ENCODE data around the gene ACLY.

Gene ACLY

GRCh38 chr17:41906465-41907184 is 12.1 kb downstream of the ACLY start:
- Histone ChIP-seq H3F3A (ENCODE audit: insufficient read depth, low read length) (no peaks in the 10 kb centered on the region), H3K27me3 (ENCODE audit: insufficient read depth, low read length) (no peaks in the 10 kb centered on the region), H2AFZ (ENCODE audit: low read length) (no peak overlapping the region), H3K79me2 (ENCODE audit: insufficient read depth, low read length) (no peaks in the 10 kb centered on the region), H3K9ac (ENCODE audit: low read length) (no peak overlapping the region), H3K27ac (ENCODE audit: low read depth, low read length, poor library complexity, severe bottlenecking) (no peak overlapping the region), H3K9me3 (ENCODE audit: low read length) (no peaks in the 10 kb centered on the region), H3K4me2 (ENCODE audit: low read length) (no peak overlapping the region), H3K4me3 (ENCODE audit: low read depth, low read length, poor library complexity, severe bottlenecking) (no peak overlapping the region), H3K36me3 (ENCODE audit: insufficient read depth, low read length) (peaks cover 98% of the 10 kb centered on the region), H4K20me1 (ENCODE audit: insufficient read depth, low read length) (no peaks in the 10 kb centered on the region), H3K9me2 (ENCODE audit: low read depth, low read length) (no peaks in the 10 kb centered on the region), H3K4me1 (ENCODE audit: insufficient read depth, low read length, severe bottlenecking) (no peaks in the 10 kb centered on the region)
- no peak for TF ChIP-seq EZH2 (IDR thresholded peaks at IDR 0.05; ENCODE audit: borderline replicate concordance, low read length)
- no peak for TF ChIP-seq CTCF (IDR thresholded peaks at IDR 0.05; ENCODE audit: low read length)

GRCh38 chr17:41905172-41905571 is 13.6 kb downstream of the ACLY start:
- no peaks in the 10 kb centered on the region for H4K20me1 ChIP-seq (ENCODE audit: insufficient read depth, low read length)
- no peak overlapping the region for H3K27ac ChIP-seq (ENCODE audit: low read depth, low read length, poor library complexity, severe bottlenecking)
- H3K79me2 ChIP-seq (ENCODE audit: insufficient read depth, low read length): no peaks in the 10 kb centered on the region
- H3K9ac ChIP-seq (ENCODE audit: low read length): no peak overlapping the region
- H2AFZ ChIP-seq (ENCODE audit: low read length): no peak overlapping the region
- H3K9me3 ChIP-seq (ENCODE audit: low read length): no peaks in the 10 kb centered on the region
- peaks cover 98% of the 10 kb centered on the region for H3K36me3 ChIP-seq (ENCODE audit: insufficient read depth, low read length)
- no peaks in the 10 kb centered on the region for H3K9me2 ChIP-seq (ENCODE audit: low read depth, low read length)
- no peak overlapping the region for H3K4me3 ChIP-seq (ENCODE audit: low read depth, low read length, poor library complexity, severe bottlenecking)
- no peaks in the 10 kb centered on the region for H3F3A ChIP-seq (ENCODE audit: insufficient read depth, low read length)
- H3K4me1 ChIP-seq (ENCODE audit: insufficient read depth, low read length, severe bottlenecking): no peaks in the 10 kb centered on the region
- H3K27me3 ChIP-seq (ENCODE audit: insufficient read depth, low read length): no peaks in the 10 kb centered on the region
- TF ChIP-seq CTCF (IDR thresholded peaks at IDR 0.05; ENCODE audit: low read length) (no peak), EZH2 (IDR thresholded peaks at IDR 0.05; ENCODE audit: borderline replicate concordance, low read length) (no peak)
- no peak overlapping the region for H3K4me2 ChIP-seq (ENCODE audit: low read length)

- H3K27me3 ChIP-seq (ENCODE audit: insufficient read depth, low read length): no peaks in the 10 kb centered on the region
- H2AFZ ChIP-seq (ENCODE audit: low read length): no peak overlapping the region
- H3K4me1 ChIP-seq (ENCODE audit: insufficient read depth, low read length, severe bottlenecking): no peaks in the 10 kb centered on the region
- H3K27ac ChIP-seq (ENCODE audit: low read depth, low read length, poor library complexity, severe bottlenecking): no peak overlapping the region
- H3K36me3 ChIP-seq (ENCODE audit: insufficient read depth, low read length): peaks cover 96% of the 10 kb centered on the region
- no peak overlapping the region for H3K4me3 ChIP-seq (ENCODE audit: low read depth, low read length, poor library complexity, severe bottlenecking)
- H3K9ac ChIP-seq (ENCODE audit: low read length): no peak overlapping the region
- no peaks in the 10 kb centered on the region for H3K9me2 ChIP-seq (ENCODE audit: low read depth, low read length)
- no peaks in the 10 kb centered on the region for H4K20me1 ChIP-seq (ENCODE audit: insufficient read depth, low read length)
- H3F3A ChIP-seq (ENCODE audit: insufficient read depth, low read length): no peaks in the 10 kb centered on the region
- H3K79me2 ChIP-seq (ENCODE audit: insufficient read depth, low read length): no peaks in the 10 kb centered on the region
- no peaks in the 10 kb centered on the region for H3K9me3 ChIP-seq (ENCODE audit: low read length)
- H3K4me2 ChIP-seq (ENCODE audit: low read length): no peak overlapping the region
- TF ChIP-seq EZH2 (IDR thresholded peaks at IDR 0.05; ENCODE audit: borderline replicate concordance, low read length) (no peak), CTCF (IDR thresholded peaks at IDR 0.05; ENCODE audit: low read length) (no peak)
Measured at GRCh38 chr17:41904242-41904841, 14.4 kb downstream of the ACLY start.

Data from OCI-LY1 (cell line).